Measurements from ENCODE around the gene BTBD9. TPM values are rescaled to one million over a fixed set of nuclear protein-coding genes. Genes with fewer than 3 reads are reported as not detected.

Gene BTBD9
- total RNA-seq, 1 experiment from 2014 or later: 12.5 TPM

GRCh38 chr6:38233161-38233791 is 406.5 kb downstream of the BTBD9 start:
- H3K36me3 Mint-ChIP-seq (ENCODE audit: insufficient read depth, unreplicated experiment): peaks cover 5% of the 10 kb centered on the region
- intact Hi-C loops (cut with micrococcal nuclease): no loop called here
- H3K9me3 Mint-ChIP-seq (ENCODE audit: unreplicated experiment): peaks cover 8% of the 10 kb centered on the region
- H3K27ac Mint-ChIP-seq (ENCODE audit: low read depth, unreplicated experiment): no peak overlapping the region
- H3K4me3 Mint-ChIP-seq (ENCODE audit: unreplicated experiment): no peak overlapping the region
- peak; percentile 46 for DNase-seq (ENCODE audit: unreplicated experiment)
- ChIA-PET CTCF (interaction anchor here (0.6 kb wide), 1 partner anchor 217 kb away, joined by 3 read pairs; no protein-coding TSS in a partner anchor), POLR2A (interaction anchor here (0.7 kb wide), 1 partner anchor 19 kb away, joined by 3 read pairs; no protein-coding TSS in a partner anchor)
- BruUV-seq (replicated peaks): no TSS peak
- no peak for TF ChIP-seq CTCF (IDR thresholded peaks at IDR 0.05; ENCODE audit: unreplicated experiment)
- no peaks in the 10 kb centered on the region for H3K27me3 Mint-ChIP-seq (ENCODE audit: insufficient read depth, unreplicated experiment)
- no peaks in the 10 kb centered on the region for H3K4me1 Mint-ChIP-seq (ENCODE audit: insufficient read depth, unreplicated experiment)

GRCh38 chr6:38225766-38226165 is 414.0 kb downstream of the BTBD9 start:
- ChIA-PET CTCF (interaction anchor here (0.6 kb wide), 1 partner anchor 9 kb away, joined by 4 read pairs; no protein-coding TSS in a partner anchor), POLR2A (no interaction called here)
- no TSS peak for BruUV-seq (replicated peaks)
- H3K4me1 Mint-ChIP-seq (ENCODE audit: insufficient read depth, unreplicated experiment): no peaks in the 10 kb centered on the region
- H3K9me3 Mint-ChIP-seq (ENCODE audit: unreplicated experiment): peaks cover 7% of the 10 kb centered on the region
- intact Hi-C loops (cut with micrococcal nuclease): no loop called here
- H3K36me3 Mint-ChIP-seq (ENCODE audit: insufficient read depth, unreplicated experiment): no peaks in the 10 kb centered on the region
- no peak for DNase-seq (ENCODE audit: unreplicated experiment)
- TF ChIP-seq CTCF (IDR thresholded peaks at IDR 0.05; ENCODE audit: unreplicated experiment): no peak
- H3K27ac Mint-ChIP-seq (ENCODE audit: low read depth, unreplicated experiment): no peak overlapping the region
- H3K27me3 Mint-ChIP-seq (ENCODE audit: insufficient read depth, unreplicated experiment): no peaks in the 10 kb centered on the region
- H3K4me3 Mint-ChIP-seq (ENCODE audit: unreplicated experiment): no peak overlapping the region

- CTCF ChIA-PET: no interaction called here
- no peak overlapping the region for H3K27ac Mint-ChIP-seq (ENCODE audit: low read depth, unreplicated experiment)
- H3K4me1 Mint-ChIP-seq (ENCODE audit: insufficient read depth, unreplicated experiment): no peaks in the 10 kb centered on the region
- no peak for TF ChIP-seq CTCF (IDR thresholded peaks at IDR 0.05; ENCODE audit: unreplicated experiment)
- no peak for DNase-seq (ENCODE audit: unreplicated experiment)
- intact Hi-C loops (cut with micrococcal nuclease): no loop called here
- BruUV-seq (replicated peaks): no TSS peak
- no peak overlapping the region for H3K4me3 Mint-ChIP-seq (ENCODE audit: unreplicated experiment)
- H3K9me3 Mint-ChIP-seq (ENCODE audit: unreplicated experiment): no peaks in the 10 kb centered on the region
- H3K27me3 Mint-ChIP-seq (ENCODE audit: insufficient read depth, unreplicated experiment): no peaks in the 10 kb centered on the region
- H3K36me3 Mint-ChIP-seq (ENCODE audit: insufficient read depth, unreplicated experiment): peaks cover 7% of the 10 kb centered on the region
- POLR2A ChIA-PET: no interaction called here
Observed at GRCh38 chr6:38221251-38221650, 418.5 kb downstream of the BTBD9 start.

- no TSS peak for BruUV-seq (replicated peaks)
- POLR2A ChIA-PET: no interaction called here
- H3K4me1 Mint-ChIP-seq (ENCODE audit: insufficient read depth, unreplicated experiment): no peaks in the 10 kb centered on the region
- H3K27ac Mint-ChIP-seq (ENCODE audit: low read depth, unreplicated experiment): no peak overlapping the region
- H3K36me3 Mint-ChIP-seq (ENCODE audit: insufficient read depth, unreplicated experiment): peaks cover 7% of the 10 kb centered on the region
- no peak for DNase-seq (ENCODE audit: unreplicated experiment)
- H3K27me3 Mint-ChIP-seq (ENCODE audit: insufficient read depth, unreplicated experiment): no peaks in the 10 kb centered on the region
- no peak for TF ChIP-seq CTCF (IDR thresholded peaks at IDR 0.05; ENCODE audit: unreplicated experiment)
- no peaks in the 10 kb centered on the region for H3K9me3 Mint-ChIP-seq (ENCODE audit: unreplicated experiment)
- CTCF ChIA-PET: interaction anchor here (0.5 kb wide), 1 partner anchor 130 kb away, joined by 3 read pairs; no protein-coding TSS in a partner anchor
- intact Hi-C loops (cut with micrococcal nuclease): no loop called here
- no peak overlapping the region for H3K4me3 Mint-ChIP-seq (ENCODE audit: unreplicated experiment)
Observed at GRCh38 chr6:38220069-38220723, 419.5 kb downstream of the BTBD9 start.
